Activated naive CD4-positive, alpha-beta T cell treated with anti-CD3 and anti-CD28 coated beads, Interleukin-2, amount 10 ng/mL, durations not matched to agents 7 days and 5 days (primary cell): ENCODE results near the gene DPEP3.
"Not testable (repeated sequence)": the region's sequence is repeated elsewhere in the genome, so short reads cannot be mapped to it uniquely, and the experiment has no call there.

Source experiments
- CTCF ChIA-PET: fragments of 350-600 bp; sonication (Branson Sonifier 250); formaldehyde crosslinking; loops from one replicate; lab custom pipeline; 2021; ENCODE audit warnings: antibody characterized with exemption; lab: Charles Lee
- DNase-seq: peaks from one replicate; pipeline ENCODE4 v3.0.0-alpha.2; 2020
- H3K27ac Mint-ChIP-seq: one replicate; pipeline ENCODE4 v1.8.0; 2021; ENCODE audit warnings: mild to moderate bottlenecking, moderate library complexity, mixed read lengths
- H3K27me3 Mint-ChIP-seq: one replicate; pipeline ENCODE4 v1.8.0; 2021; ENCODE audit warnings: mild to moderate bottlenecking, mixed read lengths
- H3K36me3 Mint-ChIP-seq: one replicate; pipeline ENCODE4 v1.8.0; 2021; ENCODE audit warnings: mixed read lengths
- H3K4me1 Mint-ChIP-seq: one replicate; pipeline ENCODE4 v1.8.0; 2021; ENCODE audit warnings: mixed read lengths
- H3K4me3 Mint-ChIP-seq: one replicate; pipeline ENCODE4 v1.8.0; 2021; ENCODE audit warnings: mild to moderate bottlenecking, moderate library complexity, mixed read lengths
- H3K9me3 Mint-ChIP-seq: one replicate; pipeline ENCODE4 v1.8.0; 2021; ENCODE audit warnings: mixed read lengths

The DPEP3 gene

GRCh38 chr16:67942510-67943255 lies 37.6 kb downstream of the DPEP3 start:
- H3K9me3 Mint-ChIP-seq = no peaks in the 10 kb centered on the region
- no peak for DNase-seq
- peaks cover 34% of the 10 kb centered on the region for H3K4me1 Mint-ChIP-seq
- no peaks in the 10 kb centered on the region for H3K27me3 Mint-ChIP-seq
- peaks cover 16% of the 10 kb centered on the region for H3K36me3 Mint-ChIP-seq
- CTCF ChIA-PET = interaction anchor here (0.7 to 2.5 kb wide), 18 partner anchors 10 to 280 kb away, joined by 3 to 11 read pairs (median 4); partner anchors contain the start of genes CTRL and DPEP2
- H3K27ac Mint-ChIP-seq = no peak overlapping the region
- H3K4me3 Mint-ChIP-seq = no peak overlapping the region

- Mint-ChIP-seq H3K27me3 (no peaks in the 10 kb centered on the region), H3K4me1 (peaks cover 37% of the 10 kb centered on the region), H3K4me3 (no peak overlapping the region), H3K27ac (peak overlapping the region; percentile 80), H3K36me3 (peaks cover 16% of the 10 kb centered on the region), H3K9me3 (no peaks in the 10 kb centered on the region)
- DNase-seq = peak; percentile 56
- CTCF ChIA-PET = interaction anchor here (0.7 to 2.5 kb wide), 18 partner anchors 10 to 279 kb away, joined by 3 to 11 read pairs (median 4); partner anchors contain the start of genes CTRL and DPEP2
Measured at GRCh38 chr16:67942200-67942509, 38.1 kb downstream of the DPEP3 start.

- no peaks in the 10 kb centered on the region for H3K9me3 Mint-ChIP-seq
- H3K4me1 Mint-ChIP-seq = peaks cover 42% of the 10 kb centered on the region
- CTCF ChIA-PET = interaction anchor here (0.7 to 3.4 kb wide), 20 partner anchors 10 to 278 kb away, joined by 3 to 17 read pairs (median 4); partner anchors contain the start of genes CTRL and DPEP2
- no peak for DNase-seq
- H3K27me3 Mint-ChIP-seq = no peaks in the 10 kb centered on the region
- peaks cover 16% of the 10 kb centered on the region for H3K36me3 Mint-ChIP-seq
- no peak overlapping the region for H3K4me3 Mint-ChIP-seq
- peak overlapping the region; percentile 80 for H3K27ac Mint-ChIP-seq
Measured at GRCh38 chr16:67941469-67942199, 38.7 kb downstream of the DPEP3 start.

- Mint-ChIP-seq H3K27me3 (no peaks in the 10 kb centered on the region), H3K36me3 (peaks cover 23% of the 10 kb centered on the region)
Measured at GRCh38 chr16:67940446-67941089, 39.7 kb downstream of the DPEP3 start.

GRCh38 chr16:67939507-67940445 lies 40.5 kb downstream of the DPEP3 start:
- DNase-seq = peak; percentile 52
- Mint-ChIP-seq H3K4me3 (no peak overlapping the region), H3K36me3 (peaks cover 31% of the 10 kb centered on the region), H3K9me3 (no peaks in the 10 kb centered on the region), H3K4me1 (peaks cover 51% of the 10 kb centered on the region), H3K27me3 (no peaks in the 10 kb centered on the region), H3K27ac (peak overlapping the region; percentile 79)
- CTCF ChIA-PET = interaction anchor here (0.7 to 3.4 kb wide), 5 partner anchors 57 to 145 kb away, joined by 3 to 17 read pairs (median 3); partner anchors contain the start of gene NFATC3

More at GRCh38 chr16:67940446-67941089, 39.7 kb downstream of the DPEP3 start:
- Mint-ChIP-seq H3K27ac (peak overlapping the region; percentile 79), H3K4me1 (peaks cover 43% of the 10 kb centered on the region), H3K9me3 (no peaks in the 10 kb centered on the region), H3K4me3 (no peak overlapping the region)
- CTCF ChIA-PET = interaction anchor here (0.7 to 3.4 kb wide), 8 partner anchors 15 to 144 kb away, joined by 3 to 17 read pairs (median 4); partner anchors contain the start of gene NFATC3
- no peak for DNase-seq

- not testable (repeated sequence) for DNase-seq, H3K27me3 Mint-ChIP-seq, H3K9me3 Mint-ChIP-seq
- Mint-ChIP-seq H3K4me1 (peaks cover 63% of the 10 kb centered on the region), H3K36me3 (peaks cover 39% of the 10 kb centered on the region), H3K4me3 (peak overlapping the region; percentile 98), H3K27ac (peak overlapping the region; percentile 95)
- CTCF ChIA-PET = interaction anchor here (0.6 to 1.4 kb wide), 3 partner anchors 45 to 293 kb away, joined by 3 to 5 read pairs (median 3); partner anchors contain the start of gene CARMIL2
Measured at GRCh38 chr16:67937713-67938112, 42.6 kb downstream of the DPEP3 start.

GRCh38 chr16:67936880-67937605 lies 43.3 kb downstream of the DPEP3 start:
- Mint-ChIP-seq H3K36me3 (peaks cover 42% of the 10 kb centered on the region), H3K4me1 (peaks cover 61% of the 10 kb centered on the region), H3K4me3 (peak overlapping the region; percentile 98), H3K27ac (peak overlapping the region; percentile 95), H3K27me3 (no peaks in the 10 kb centered on the region), H3K9me3 (no peaks in the 10 kb centered on the region)
- peak; percentile 92 for DNase-seq
- CTCF ChIA-PET = interaction anchor here (0.6 to 1.9 kb wide), 7 partner anchors 10 to 292 kb away, joined by 3 to 7 read pairs (median 5); partner anchors contain the start of gene CARMIL2

- peak within 1 kb of the TSS; percentile 98 for H3K4me3 Mint-ChIP-seq
- H3K36me3 Mint-ChIP-seq = peaks cover 39% of the 10 kb centered on the region
- peaks cover 53% of the 10 kb centered on the region for H3K4me1 Mint-ChIP-seq
- no peaks in the 10 kb centered on the region for H3K27me3 Mint-ChIP-seq
- no peaks in the 10 kb centered on the region for H3K9me3 Mint-ChIP-seq
- CTCF ChIA-PET = interaction anchor here (0.6 to 2.7 kb wide), 11 partner anchors 10 to 865 kb away, joined by 3 to 11 read pairs (median 3); partner anchors contain the start of genes DDX28, DUS2 and NRN1L
- peak within 1 kb of the TSS; percentile 95 for H3K27ac Mint-ChIP-seq
- no peak for DNase-seq
Measured at GRCh38 chr16:67936124-67936879, 44.0 kb downstream of the DPEP3 start, which contains the start of gene PSMB10. Gene PSMB10, minus strand, starts transcription at chr16:67936850. Its CDS starts 101 bp downstream, at chr16:67936749.

GRCh38 chr16:67935402-67936123 lies 44.7 kb downstream of the DPEP3 start:
- Mint-ChIP-seq H3K9me3 (no peaks in the 10 kb centered on the region), H3K4me1 (peaks cover 46% of the 10 kb centered on the region), H3K27ac (peak overlapping the region; percentile 95), H3K27me3 (no peaks in the 10 kb centered on the region), H3K4me3 (peak overlapping the region; percentile 98), H3K36me3 (peaks cover 40% of the 10 kb centered on the region)
- peak; percentile 98 for DNase-seq
- CTCF ChIA-PET = interaction anchor here (0.6 to 2.7 kb wide), 9 partner anchors 9 to 865 kb away, joined by 3 to 11 read pairs (median 4); partner anchors contain the start of genes DDX28, DUS2 and NRN1L

- H3K27me3 Mint-ChIP-seq = no peaks in the 10 kb centered on the region
- CTCF ChIA-PET = interaction anchor here (1.0 to 2.7 kb wide), 6 partner anchors 9 to 118 kb away, joined by 3 to 11 read pairs (median 4); partner anchors contain the start of genes DDX28, DUS2 and NRN1L
- peaks cover 41% of the 10 kb centered on the region for H3K4me1 Mint-ChIP-seq
- H3K27ac Mint-ChIP-seq = peak overlapping the region; percentile 95
- peak overlapping the region; percentile 98 for H3K4me3 Mint-ChIP-seq
- no peaks in the 10 kb centered on the region for H3K9me3 Mint-ChIP-seq
- DNase-seq = no peak
- peaks cover 37% of the 10 kb centered on the region for H3K36me3 Mint-ChIP-seq
Measured at GRCh38 chr16:67935101-67935401, 45.2 kb downstream of the DPEP3 start.
